Naive B cell (primary cell): ENCODE measurements around the gene BIVM. TPM values are rescaled to one million over a fixed set of nuclear protein-coding genes. Genes with fewer than 3 reads are reported as not detected.

Experiments
- ATAC-seq, 2 donors: fragments of 150-1000 bp; cut with Tn5 transposase; 2 replicates each; pipeline ENCODE4 v1.10.0; 2021; ENCODE audit warnings: low read depth in 2 of 2, mild to moderate bottlenecking in 2 of 2, moderate library complexity in 2 of 2
- DNase-seq: peaks from one replicate; pipeline ENCODE4 v3.0.0; 2022
- H3K27ac Mint-ChIP-seq, 6 donors: one replicate each; pipeline ENCODE4 v1.8.0; 2020 to 2022; ENCODE audit warnings: mild to moderate bottlenecking in 6 of 6, mixed read lengths in 6 of 6, moderate library complexity in 5 of 6, inconsistent platforms in 2 of 6
- H3K27me3 Mint-ChIP-seq, 3 donors: one replicate each; pipeline ENCODE4 v1.8.0; 2021 to 2022; ENCODE audit warnings: mixed read lengths in 3 of 3, mild to moderate bottlenecking in 1 of 3
- H3K36me3 Mint-ChIP-seq, 2 donors: one replicate each; pipeline ENCODE4 v1.8.0; 2020 to 2022; ENCODE audit warnings: mixed read lengths in 2 of 2, inconsistent platforms in 1 of 2, mild to moderate bottlenecking in 1 of 2
- H3K4me1 Mint-ChIP-seq, 3 donors: one replicate each; pipeline ENCODE4 v1.8.0; 2020 to 2022; ENCODE audit warnings: mixed read lengths in 3 of 3, inconsistent platforms in 1 of 3, mild to moderate bottlenecking in 1 of 3, moderate library complexity in 1 of 3
- H3K4me3 Mint-ChIP-seq, 8 donors: one replicate each; pipeline ENCODE4 v1.8.0; 2020 to 2022; ENCODE audit warnings: mild to moderate bottlenecking in 8 of 8, mixed read lengths in 8 of 8, moderate library complexity in 8 of 8, inconsistent platforms in 2 of 8
- H3K9me3 Mint-ChIP-seq, 7 donors: one replicate each; pipeline ENCODE4 v1.8.0; 2020 to 2022; ENCODE audit warnings: mixed read lengths in 7 of 7, mild to moderate bottlenecking in 5 of 7, inconsistent platforms in 2 of 7, moderate library complexity in 1 of 7
- polyA plus RNA-seq, 6 donors: library from polyadenylated mRNA; unstranded; fragments of 300-500 nt; fragmentation: Illumina TruSeq; gene quantifications; one replicate each; pipeline ENCODE4 v1.2.3, GENCODE V29; 2021; ENCODE audit warnings: low read depth in 6 of 6

The BIVM gene
- polyA plus RNA-seq, 6 donors from 2014 or later, result 2.2 to 7.5 (median 3.4) TPM

DNA sequence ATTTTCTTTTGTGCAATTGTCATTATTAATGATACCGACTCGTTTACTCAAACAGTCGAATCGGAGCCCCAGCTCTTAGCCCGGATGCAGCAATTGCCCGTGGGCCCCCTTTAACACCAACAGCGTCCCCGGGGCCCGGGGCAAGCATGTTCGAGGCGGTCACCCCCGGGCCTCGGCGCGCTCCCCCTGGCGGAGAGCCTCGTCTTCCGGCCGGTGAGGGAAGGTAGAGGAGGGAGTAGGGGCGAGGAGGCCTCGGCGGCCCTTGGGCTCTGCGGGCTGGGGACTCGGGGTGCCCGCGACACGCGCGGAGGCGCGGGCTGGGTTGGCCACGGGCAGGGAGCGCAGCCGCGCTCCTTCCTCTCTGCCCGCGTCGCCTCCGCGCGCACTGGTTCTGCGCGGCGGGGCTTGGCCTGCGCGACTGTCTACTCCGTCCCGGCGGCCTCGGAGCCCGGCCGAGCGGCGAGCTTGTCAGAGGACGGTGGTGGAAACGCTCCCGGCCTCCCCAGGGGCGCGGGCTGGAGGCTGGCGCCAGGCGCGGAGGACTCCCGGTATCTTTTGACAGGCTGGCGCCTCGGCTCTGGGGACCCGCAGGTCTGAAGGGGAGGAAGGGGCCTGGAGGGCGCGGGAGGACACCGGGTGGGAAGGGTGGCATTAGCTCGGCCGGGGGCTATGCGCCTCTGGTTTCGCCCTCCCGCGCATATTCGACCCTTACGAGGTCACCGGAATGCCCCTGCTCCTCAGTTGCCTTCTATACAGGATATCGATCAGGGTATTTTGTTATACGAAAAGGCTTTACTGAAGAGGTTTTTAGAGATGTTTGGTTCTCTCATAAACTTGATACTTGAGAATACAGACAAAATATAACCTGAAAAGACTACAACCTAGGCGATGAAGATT lies 1.5 kb downstream of the BIVM start:
- peak; percentile 82 to 86 for ATAC-seq
- H3K36me3 Mint-ChIP-seq, result no peaks in the 10 kb centered on the region
- DNase-seq, result peak; percentile 82
- peaks cover 4 to 17% (median 8%) of the 10 kb centered on the region in 3 donors for H3K4me1 Mint-ChIP-seq
- peak overlapping the region; percentile 85 to 94 (median 90) for H3K4me3 Mint-ChIP-seq
- H3K27me3 Mint-ChIP-seq, result peaks cover 12 to 28% (median 12%) of the 10 kb centered on the region in 3 donors
- peak overlapping the region in 2 of 6 donors; percentile 24 to 70 for H3K27ac Mint-ChIP-seq
- H3K9me3 Mint-ChIP-seq, result peaks cover 0 to 1% (median 0%) of the 10 kb centered on the region in 7 donors

GRCh38 chr13:102805680-102806079 lies 6.8 kb downstream of the BIVM start:
- Mint-ChIP-seq H3K4me1 (no peaks in the 10 kb centered on the region), H3K27ac (no peak overlapping the region), H3K9me3 (peaks cover 0 to 3% (median 0%) of the 10 kb centered on the region in 7 donors), H3K27me3 (no peaks in the 10 kb centered on the region), H3K4me3 (no peak overlapping the region), H3K36me3 (no peaks in the 10 kb centered on the region)
- DNase-seq (no peak), ATAC-seq (no peak)

GRCh38 chr13:102807699-102808098 lies 8.8 kb downstream of the BIVM start:
- no peaks in the 10 kb centered on the region for H3K4me1 Mint-ChIP-seq
- peak overlapping the region in 1 of 6 donors; percentile 45 for H3K27ac Mint-ChIP-seq
- DNase-seq (no peak), ATAC-seq (no peak)
- no peaks in the 10 kb centered on the region for H3K27me3 Mint-ChIP-seq
- H3K36me3 Mint-ChIP-seq, result peaks cover 7 to 9% of the 10 kb centered on the region in 2 donors
- peaks cover 0 to 15% (median 5%) of the 10 kb centered on the region in 7 donors for H3K9me3 Mint-ChIP-seq
- H3K4me3 Mint-ChIP-seq, result no peak overlapping the region

- no peak overlapping the region for H3K27ac Mint-ChIP-seq
- H3K9me3 Mint-ChIP-seq, result peaks cover 0 to 15% (median 5%) of the 10 kb centered on the region in 7 donors
- DNase-seq (no peak), ATAC-seq (no peak)
- H3K36me3 Mint-ChIP-seq, result peaks cover 7 to 9% of the 10 kb centered on the region in 2 donors
- no peaks in the 10 kb centered on the region for H3K27me3 Mint-ChIP-seq
- no peak overlapping the region for H3K4me3 Mint-ChIP-seq
- no peaks in the 10 kb centered on the region for H3K4me1 Mint-ChIP-seq
These were observed 13.8 kb downstream of the BIVM start for GRCh38 chr13:102812611-102813287.

DNA sequence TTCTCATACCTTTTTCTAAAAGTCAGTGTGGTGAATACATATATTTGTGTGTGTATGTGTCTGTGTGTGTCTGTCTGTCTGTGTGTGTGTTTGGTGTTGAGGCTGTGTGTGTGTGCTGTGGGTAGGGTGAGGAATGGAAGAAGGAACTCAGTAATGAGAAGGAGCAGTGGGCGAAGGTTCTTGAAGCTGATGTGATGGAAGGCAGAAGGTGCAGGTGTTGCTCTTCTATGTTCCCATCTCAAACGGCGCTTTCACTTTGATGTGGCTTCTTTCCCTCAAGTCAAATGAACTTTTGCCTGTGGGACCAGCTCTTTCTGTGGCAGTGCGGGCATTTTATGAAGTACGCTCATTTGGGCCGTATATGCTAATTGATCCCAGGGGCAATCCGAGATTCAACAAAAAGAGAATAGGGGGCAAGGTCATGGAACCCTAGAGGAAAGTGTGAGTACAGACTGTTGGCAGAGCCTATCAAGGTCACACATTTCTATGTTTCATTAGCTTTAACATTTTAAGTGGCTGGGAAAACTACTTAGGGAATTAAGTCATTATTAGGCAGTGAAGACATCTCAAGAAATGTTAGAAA lies 15.2 kb downstream of the BIVM start:
- no peak overlapping the region for H3K27ac Mint-ChIP-seq
- H3K4me3 Mint-ChIP-seq, result no peak overlapping the region
- no peak for DNase-seq
- no peaks in the 10 kb centered on the region for H3K27me3 Mint-ChIP-seq
- ATAC-seq, result no peak
- H3K4me1 Mint-ChIP-seq, result no peaks in the 10 kb centered on the region
- H3K9me3 Mint-ChIP-seq, result peaks cover 0 to 15% (median 5%) of the 10 kb centered on the region in 7 donors
- H3K36me3 Mint-ChIP-seq, result peaks cover 7 to 9% of the 10 kb centered on the region in 2 donors

GRCh38 chr13:102814793-102815192 lies 15.9 kb downstream of the BIVM start:
- no peak for DNase-seq
- peaks cover 0 to 15% (median 5%) of the 10 kb centered on the region in 7 donors for H3K9me3 Mint-ChIP-seq
- no peak overlapping the region for H3K4me3 Mint-ChIP-seq
- H3K36me3 Mint-ChIP-seq, result peaks cover 7 to 9% of the 10 kb centered on the region in 2 donors
- ATAC-seq, result no peak
- H3K4me1 Mint-ChIP-seq, result no peaks in the 10 kb centered on the region
- no peaks in the 10 kb centered on the region for H3K27me3 Mint-ChIP-seq
- no peak overlapping the region for H3K27ac Mint-ChIP-seq

GRCh38 chr13:102815788-102816187 lies 16.9 kb downstream of the BIVM start:
- Mint-ChIP-seq H3K9me3 (peaks cover 0 to 14% (median 5%) of the 10 kb centered on the region in 7 donors), H3K27me3 (no peaks in the 10 kb centered on the region), H3K4me1 (no peaks in the 10 kb centered on the region), H3K36me3 (peaks cover 7 to 9% of the 10 kb centered on the region in 2 donors), H3K27ac (no peak overlapping the region), H3K4me3 (no peak overlapping the region)
- ATAC-seq (no peak), DNase-seq (no peak)

DNA sequence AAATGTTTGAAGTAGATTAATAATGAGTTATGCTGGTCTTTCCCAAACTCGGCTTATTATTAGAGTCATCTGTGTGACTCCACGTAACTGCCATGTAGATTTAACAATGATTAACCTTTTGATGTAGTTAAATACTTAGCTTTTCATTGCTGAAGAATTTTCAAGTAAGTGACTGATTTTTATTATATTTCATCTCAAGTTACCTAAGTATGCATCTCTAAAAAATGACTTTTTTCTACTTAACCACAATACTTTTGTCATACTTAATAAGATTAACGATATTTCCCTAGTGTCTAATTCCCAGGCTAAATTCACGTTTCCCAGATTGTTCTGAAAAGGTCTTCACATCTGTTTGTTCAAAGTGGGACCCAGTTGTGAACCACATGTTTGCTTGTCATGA lies 17.8 kb downstream of the BIVM start:
- H3K4me1 Mint-ChIP-seq, result no peaks in the 10 kb centered on the region
- ATAC-seq (no peak), DNase-seq (no peak)
- peaks cover 0 to 7% (median 4%) of the 10 kb centered on the region in 7 donors for H3K9me3 Mint-ChIP-seq
- no peak overlapping the region for H3K27ac Mint-ChIP-seq
- H3K36me3 Mint-ChIP-seq, result peaks cover 6 to 8% of the 10 kb centered on the region in 2 donors
- H3K4me3 Mint-ChIP-seq, result no peak overlapping the region
- H3K27me3 Mint-ChIP-seq, result no peaks in the 10 kb centered on the region

- Mint-ChIP-seq H3K27ac (no peak overlapping the region), H3K36me3 (peaks cover under 1 to 2% of the 10 kb centered on the region in 2 donors), H3K4me1 (no peaks in the 10 kb centered on the region), H3K9me3 (peaks cover 0 to 1% (median 0%) of the 10 kb centered on the region in 7 donors), H3K4me3 (no peak overlapping the region), H3K27me3 (no peaks in the 10 kb centered on the region)
- no peak for ATAC-seq
- DNase-seq, result no peak
These were observed 18.3 kb downstream of the BIVM start for GRCh38 chr13:102817241-102817640.

GRCh38 chr13:102817907-102818306 lies 19.0 kb downstream of the BIVM start:
- ATAC-seq (no peak), DNase-seq (no peak)
- Mint-ChIP-seq H3K27ac (peak overlapping the region in 1 of 6 donors; percentile 23), H3K4me1 (no peaks in the 10 kb centered on the region), H3K36me3 (no peaks in the 10 kb centered on the region), H3K27me3 (no peaks in the 10 kb centered on the region), H3K4me3 (no peak overlapping the region), H3K9me3 (peaks cover 0 to 2% (median 0%) of the 10 kb centered on the region in 7 donors)

- peaks cover 0 to 7% of the 10 kb centered on the region in 2 donors for H3K36me3 Mint-ChIP-seq
- ATAC-seq (no peak), DNase-seq (no peak)
- H3K4me3 Mint-ChIP-seq, result no peak overlapping the region
- H3K9me3 Mint-ChIP-seq, result peaks cover 0 to 5% (median 0%) of the 10 kb centered on the region in 7 donors
- no peak overlapping the region for H3K27ac Mint-ChIP-seq
- no peaks in the 10 kb centered on the region for H3K4me1 Mint-ChIP-seq
- H3K27me3 Mint-ChIP-seq, result no peaks in the 10 kb centered on the region
These were observed 26.5 kb downstream of the BIVM start for GRCh38 chr13:102825400-102825799.

DNA sequence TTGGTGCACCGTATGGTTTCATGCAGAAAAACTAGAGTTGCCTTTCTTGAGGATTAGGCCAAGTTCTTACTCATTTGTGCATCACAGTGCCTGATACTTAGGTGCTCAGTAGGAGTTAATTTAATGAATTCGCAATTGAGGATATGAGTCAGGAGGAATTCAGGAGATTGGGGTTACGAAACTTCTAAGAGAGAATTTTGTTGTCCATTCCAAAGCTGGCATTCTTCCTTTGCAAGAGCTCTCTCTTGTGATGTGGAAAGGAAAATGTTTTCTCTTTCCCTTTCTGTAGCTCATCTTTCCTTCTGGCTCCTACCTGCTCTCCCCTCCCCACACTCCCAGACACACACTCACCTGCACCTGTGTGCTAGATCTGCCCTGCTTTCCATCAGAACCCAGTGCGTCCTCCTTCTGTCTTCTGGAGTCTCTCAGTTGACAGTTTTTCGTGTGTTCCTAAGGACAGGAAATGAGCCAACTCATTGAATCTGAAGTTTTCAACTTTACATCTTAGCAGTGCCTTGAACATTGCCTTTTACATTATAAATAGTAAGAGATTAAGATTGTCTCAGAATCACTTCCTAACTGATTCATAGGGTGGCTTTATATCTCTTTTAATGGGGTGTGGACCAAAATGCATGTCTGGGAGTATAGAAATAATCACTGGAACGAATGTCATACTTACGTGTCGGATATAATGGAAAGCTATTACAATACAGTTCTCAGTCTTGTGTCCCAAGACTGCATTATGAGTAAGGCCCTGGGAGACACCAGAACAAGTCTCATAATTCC lies 27.2 kb downstream of the BIVM start:
- Mint-ChIP-seq H3K27ac (peak overlapping the region in 2 of 6 donors; percentile 13 to 78), H3K4me1 (no peaks in the 10 kb centered on the region), H3K36me3 (peaks cover 0 to 7% of the 10 kb centered on the region in 2 donors), H3K4me3 (no peak overlapping the region), H3K27me3 (no peaks in the 10 kb centered on the region), H3K9me3 (peaks cover 0 to 5% (median 0%) of the 10 kb centered on the region in 7 donors)
- no peak for ATAC-seq
- no peak for DNase-seq

- H3K27ac Mint-ChIP-seq, result no peak overlapping the region
- no peaks in the 10 kb centered on the region for H3K4me1 Mint-ChIP-seq
- H3K36me3 Mint-ChIP-seq, result no peaks in the 10 kb centered on the region
- no peak for DNase-seq
- no peaks in the 10 kb centered on the region for H3K9me3 Mint-ChIP-seq
- ATAC-seq, result no peak
- no peaks in the 10 kb centered on the region for H3K27me3 Mint-ChIP-seq
- no peak overlapping the region for H3K4me3 Mint-ChIP-seq
These were observed 31.7 kb downstream of the BIVM start for GRCh38 chr13:102830646-102831045.
